NB4 (cell line): ENCODE measurements around the gene XRCC5.

Experiments
- CTCF ChIP-seq: IDR thresholded peaks from one replicate; pipeline ENCODE4 v1.5.1; 2012; ENCODE audit warnings: low read depth, low read length
- POLR2A ChIP-seq: IDR thresholded peaks from 2 replicates; pipeline ENCODE4 v1.6.1; 2011; ENCODE audit warnings: mild to moderate bottlenecking; ENCODE audit not compliant: insufficient read length; ENCODE audit errors: extremely low read depth
- TF ChIP-seq, protein P1 (sequence below): IDR thresholded peaks from 2 replicates; pipeline ENCODE4 v1.6.1; 2011; ENCODE audit warnings: low read depth, low read length

DNA sequence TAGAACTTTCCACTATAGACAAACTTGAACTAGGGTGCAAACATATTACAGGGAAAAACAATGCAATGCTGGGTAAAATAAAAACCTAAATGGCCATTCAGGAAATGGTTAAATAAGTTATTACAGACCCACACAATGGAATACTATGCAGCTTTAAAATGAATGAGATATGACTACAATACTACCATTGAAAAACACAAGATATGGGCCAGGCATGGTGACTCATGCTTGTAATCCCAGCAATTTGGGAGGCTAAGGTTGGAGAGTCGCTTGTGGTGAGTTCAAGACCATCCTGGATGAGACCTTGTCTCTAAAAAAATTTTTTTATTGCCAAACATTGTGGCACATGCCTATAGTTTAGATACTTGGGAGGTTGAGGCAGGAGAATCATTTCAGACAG, 34.4 kb upstream of the XRCC5 start:
- no peak for TF ChIP-seq CTCF
- no peak for TF ChIP-seq POLR2A
- TF ChIP-seq, protein P1, sequence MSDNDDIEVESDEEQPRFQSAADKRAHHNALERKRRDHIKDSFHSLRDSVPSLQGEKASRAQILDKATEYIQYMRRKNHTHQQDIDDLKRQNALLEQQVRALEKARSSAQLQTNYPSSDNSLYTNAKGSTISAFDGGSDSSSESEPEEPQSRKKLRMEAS = no peak
